ENCODE measurements around the gene POR. TPM values are rescaled to one million over a fixed set of nuclear protein-coding genes. Genes with fewer than 3 reads are reported as not detected.

The POR gene
- total and polyA plus RNA-seq, 2 donors (not counting 1 experiment from before 2014, with no cell fraction given), result 68.4 to 78.4 TPM

DNA sequence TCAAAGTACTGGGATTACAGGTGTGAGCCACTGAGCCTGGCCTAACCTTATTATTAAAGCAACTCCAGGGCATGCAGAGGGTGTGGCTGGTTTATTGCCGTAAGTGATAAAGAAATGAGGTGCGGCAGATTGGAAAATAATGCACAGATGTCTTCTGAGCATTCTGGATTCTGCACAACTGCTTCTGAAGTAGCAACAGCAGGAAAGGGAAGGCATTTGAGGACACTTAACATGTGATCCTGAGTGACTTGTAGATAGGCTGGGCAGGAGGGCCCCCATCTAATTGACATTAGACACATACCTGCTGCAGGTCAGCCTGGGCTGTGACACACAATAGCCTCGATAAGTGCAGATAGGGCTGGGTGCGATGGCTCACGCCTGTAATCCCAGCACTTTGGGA lies 30.5 kb upstream of the POR start:
- Mint-ChIP-seq H3K9me3 (ENCODE audit: insufficient read depth) (no peaks in the 10 kb centered on the region), H3K4me3 (no peak overlapping the region), H3K4me1 (peaks cover 14% of the 10 kb centered on the region), H3K27ac (no peak overlapping the region), H3K27me3 (no peaks in the 10 kb centered on the region)
- Histone ChIP-seq H3K27ac (ENCODE audit: low read length in 2 of 2) (no peak overlapping the region), H3K9me3 (ENCODE audit: control extremely low read depth in 1 of 3, control insufficient read depth in 2 of 3, insufficient read depth in 1 of 3, low read length in 2 of 3) (no peaks in the 10 kb centered on the region), H3K79me2 (ENCODE audit: control insufficient read depth, insufficient read depth, low read length) (peaks cover 32% of the 10 kb centered on the region), H3K27me3 (replicated peaks in 1 of 4; ENCODE audit: control extremely low read depth in 1 of 4, control insufficient read depth in 3 of 4, insufficient read depth in 4 of 4, low read length in 3 of 4) (no peaks in the 10 kb centered on the region), H3K9ac (ENCODE audit: low read length) (no peak overlapping the region), H3K4me2 (replicated peaks; ENCODE audit: low read depth, low read length, poor library complexity, severe bottlenecking) (no peak overlapping the region), H3K4me3 (ENCODE audit: control extremely low read depth in 1 of 5, extremely low read depth in 1 of 5, insufficient read depth in 1 of 5, low read depth in 2 of 5, low read length in 4 of 5) (no peak overlapping the region), H3K4me1 (ENCODE audit: control insufficient read depth in 2 of 2, insufficient read depth in 2 of 2, low read length in 2 of 2) (peaks cover 9 to 10% of the 10 kb centered on the region in 2 donors), H4K20me1 (ENCODE audit: control insufficient read depth, insufficient read depth, low read length, poor library complexity, severe bottlenecking) (peaks cover 6% of the 10 kb centered on the region), H2AFZ (ENCODE audit: insufficient read depth, low read depth, low read length, poor library complexity, severe bottlenecking) (no peak overlapping the region), H3K36me3 (replicated peaks in 1 of 2; ENCODE audit: control extremely low read depth in 1 of 2, control insufficient read depth in 1 of 2, extremely low read depth in 1 of 2, insufficient read depth in 2 of 2, low read length in 1 of 2) (peaks cover 0 to 61% of the 10 kb centered on the region in 2 experiments)
- ChIA-PET POLR2A (no interaction called here), CTCF (no interaction called here)
- 100% methylated on average over 5 of the region's 5 CpGs for WGBS (ENCODE audit: insufficient coverage)
- no peak for DNase-seq
- intact Hi-C loops (cut with micrococcal nuclease), result no loop called here
- TF ChIP-seq EZH2 (IDR thresholded peaks at IDR 0.05; ENCODE audit: borderline replicate concordance, insufficient read depth, low read depth, low read length, poor library complexity, severe bottlenecking), result no peak
- TF ChIP-seq CTCF (IDR thresholded peaks at IDR 0.05), result no peak
- ATAC-seq (ENCODE audit: low read depth), result no peak

DNA sequence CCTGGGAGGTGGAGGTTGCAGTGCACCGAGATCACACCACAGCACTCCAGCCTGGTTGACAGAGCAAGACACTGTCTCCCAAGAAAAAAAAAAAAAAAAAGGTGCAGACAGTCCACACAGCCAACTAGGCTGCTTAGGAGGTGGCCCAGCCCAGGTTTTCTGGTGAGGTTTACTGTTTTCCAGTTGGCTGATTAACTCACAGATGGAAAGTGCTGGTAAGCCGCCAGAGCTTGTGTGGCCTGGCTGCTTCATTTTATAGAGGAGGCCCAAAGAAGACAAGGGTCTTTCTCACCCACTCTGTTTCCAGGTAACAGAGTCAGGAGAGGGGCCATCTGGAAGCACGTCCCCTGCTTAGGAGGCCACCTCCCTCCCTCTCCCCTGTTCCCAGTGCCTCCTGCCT lies 29.9 kb upstream of the POR start:
- intact Hi-C loops (cut with micrococcal nuclease), result no loop called here
- H3K36me3 ChIP-seq (replicated peaks in 1 of 2; ENCODE audit: control extremely low read depth in 1 of 2, control insufficient read depth in 1 of 2, extremely low read depth in 1 of 2, insufficient read depth in 2 of 2, low read length in 1 of 2), result peaks cover 0 to 62% of the 10 kb centered on the region in 2 experiments

More for the DNA sequence above, 29.9 kb upstream of the POR start:
- DNase-seq, result no peak
- Histone ChIP-seq H3K4me1 (ENCODE audit: control insufficient read depth in 2 of 2, insufficient read depth in 2 of 2, low read length in 2 of 2) (peaks cover 4% of the 10 kb centered on the region in 2 donors), H3K9me3 (ENCODE audit: control extremely low read depth in 1 of 3, control insufficient read depth in 2 of 3, insufficient read depth in 1 of 3, low read length in 2 of 3) (no peaks in the 10 kb centered on the region), H3K9ac (ENCODE audit: low read length) (no peak overlapping the region), H3K79me2 (ENCODE audit: control insufficient read depth, insufficient read depth, low read length) (peaks cover 26% of the 10 kb centered on the region), H3K4me2 (replicated peaks; ENCODE audit: low read depth, low read length, poor library complexity, severe bottlenecking) (no peak overlapping the region), H3K27me3 (replicated peaks in 1 of 4; ENCODE audit: control extremely low read depth in 1 of 4, control insufficient read depth in 3 of 4, insufficient read depth in 4 of 4, low read length in 3 of 4) (no peaks in the 10 kb centered on the region), H4K20me1 (ENCODE audit: control insufficient read depth, insufficient read depth, low read length, poor library complexity, severe bottlenecking) (peaks cover 6% of the 10 kb centered on the region), H2AFZ (ENCODE audit: insufficient read depth, low read depth, low read length, poor library complexity, severe bottlenecking) (no peak overlapping the region), H3K27ac (ENCODE audit: low read length in 2 of 2) (no peak overlapping the region), H3K4me3 (ENCODE audit: control extremely low read depth in 1 of 5, extremely low read depth in 1 of 5, insufficient read depth in 1 of 5, low read depth in 2 of 5, low read length in 4 of 5) (no peak overlapping the region)
- Mint-ChIP-seq H3K27ac (no peak overlapping the region), H3K9me3 (ENCODE audit: insufficient read depth) (no peaks in the 10 kb centered on the region), H3K27me3 (no peaks in the 10 kb centered on the region), H3K4me3 (no peak overlapping the region), H3K4me1 (peaks cover 8% of the 10 kb centered on the region)
- 100% methylated on average over 2 of the region's 3 CpGs for WGBS (ENCODE audit: insufficient coverage)
- CTCF ChIA-PET, result interaction anchor here (0.7 to 0.8 kb wide), 2 partner anchors 19 to 24 kb away, joined by 3 to 6 read pairs; no protein-coding TSS in a partner anchor
- POLR2A ChIA-PET, result no interaction called here
- TF ChIP-seq EZH2 (IDR thresholded peaks at IDR 0.05; ENCODE audit: borderline replicate concordance, insufficient read depth, low read depth, low read length, poor library complexity, severe bottlenecking), result no peak
- TF ChIP-seq CTCF (IDR thresholded peaks at IDR 0.05), result no peak
- ATAC-seq (ENCODE audit: low read depth), result no peak
